Adrenal gland (tissue), 12 donors: Measurements from ENCODE around the gene TSPAN4. TPM values are rescaled to one million over a fixed set of nuclear protein-coding genes. Genes with fewer than 3 reads are reported as not detected.

ENCODE experiments used
- DNase-seq, 7 donors: peaks; one replicate each; pipeline ENCODE4 v3.0.0-alpha.2; 2019 to 2020
- H3K27ac ChIP-seq, 5 donors: fragments of 200-600 bp; sonication (generic) in 4 of 5; 1 replicate in 3 of 5; 2 replicates in 2 of 5; pipeline versions ENCODE4 v1.5.1 to v1.8.0; 2016 to 2020; ENCODE audit warnings: mild to moderate bottlenecking in 1 of 5
- H3K27me3 ChIP-seq: fragments of 200-600 bp; 2 replicates; pipeline ENCODE4 v1.8.0; 2021
- H3K36me3 ChIP-seq, 2 donors: fragments of 200-600 bp; replicated peaks in 1 of 2; 1 replicate in 1 of 2; 2 replicates in 1 of 2; pipeline versions ENCODE4 v1.5.1 to v1.8.0; 2018 to 2022
- H3K4me1 ChIP-seq, 2 donors: fragments of 200-600 bp; replicated peaks in 1 of 2; 1 replicate in 1 of 2; 2 replicates in 1 of 2; pipeline versions ENCODE4 v1.5.1 to v1.8.0; 2018 to 2021
- H3K4me3 ChIP-seq, 4 donors: fragments of 200-600 bp; sonication (generic) in 3 of 4; one replicate each; pipeline ENCODE4 v1.5.1; 2016 to 2018
- H3K9me3 ChIP-seq, 3 donors: fragments of 200-600 bp; sonication (generic) in 1 of 3; replicated peaks in 1 of 3; 1 replicate in 2 of 3; 2 replicates in 1 of 3; pipeline versions ENCODE4 v1.5.1 to v1.8.0; 2016 to 2021
- POLR2A ChIP-seq, 2 donors: fragments of 450-650 bp; IDR thresholded peaks; one replicate each; pipeline ENCODE4 v1.6.1; 2017; ENCODE audit warnings: antibody characterized with exemption in 2 of 2, mild to moderate bottlenecking in 2 of 2, moderate library complexity in 1 of 2
- WGBS, 4 donors: extraction: QIAGEN DNeasy Blood & Tissue Kit in 2 of 4; methylation state at CpG; one replicate each; pipeline versions ENCODE4 v1.1.5 to v1.1.7; 2013 to 2017; 5-methylcytosine and 5-hydroxymethylcytosine counted together
- intact Hi-C, 2 donors: fragments of 100-400 bp; cut with DNase I; formaldehyde crosslinking; loops; one replicate each; pipeline versions ENCODE4 v1.14.1 to v1.15.0; 2022 to 2023
- polyA plus RNA-seq, 3 donors: library from polyadenylated mRNA; stranded (reverse); fragments of 200-250 nt in 2 of 3; fragments of 350-450 nt in 1 of 3; fragmentation: Illumina TruSeq in 1 of 3; extraction: RNeasy Lipid Tissue Mini Kit (QIAGEN cat#74804) in 1 of 3; gene quantifications; one replicate each; pipeline ENCODE4 v1.2.3, GENCODE V29; 2013 to 2014
- total RNA-seq, 9 donors: library from RNA; depleted of rRNA in 4 of 9; stranded (reverse); fragments of >200 nt in 4 of 9; fragments of 120-200 nt in 1 of 9; fragmentation: NEBNext Ultra II Directional in 1 of 9; extraction: Animal tissue kit (Norgen Biotek cat#: 25700) in 1 of 9; gene quantifications; one replicate each; pipeline versions ENCODE4 v1.1.0 to v1.2.4, GENCODE V29; 2013 to 2023
- TF ChIP-seq, protein P1 (sequence below), 6 experiments: fragments of 450-650 bp in 4 of 6; fragments of 200-600 bp in 2 of 6; sonication (generic) in 1 of 6; IDR thresholded peaks; 1 replicate in 5 of 6; 2 replicates in 1 of 6; pipeline versions ENCODE4 v1.5.1 to v1.8.0; 2016 to 2021; ENCODE audit warnings: antibody characterized with exemption in 6 of 6, mild to moderate bottlenecking in 2 of 6, moderate library complexity in 1 of 6
- donor health status: healthy with polysubstance abuse.
- donor health status: Bipolar disorder and iron deficiency.
- donor health status: DM: yes; HTN: yes; CAD: no.
- donor health status: DM: no; HTN: no; CAD: no.
- donor health status: DM: no; HTN: no; CAD: no.
- donor health status: DM: yes; HTN: yes; CAD: no.

TSPAN4 gene
- total and polyA plus RNA-seq, 12 donors: 5.2 to 207 (median 53.5) TPM

DNA sequence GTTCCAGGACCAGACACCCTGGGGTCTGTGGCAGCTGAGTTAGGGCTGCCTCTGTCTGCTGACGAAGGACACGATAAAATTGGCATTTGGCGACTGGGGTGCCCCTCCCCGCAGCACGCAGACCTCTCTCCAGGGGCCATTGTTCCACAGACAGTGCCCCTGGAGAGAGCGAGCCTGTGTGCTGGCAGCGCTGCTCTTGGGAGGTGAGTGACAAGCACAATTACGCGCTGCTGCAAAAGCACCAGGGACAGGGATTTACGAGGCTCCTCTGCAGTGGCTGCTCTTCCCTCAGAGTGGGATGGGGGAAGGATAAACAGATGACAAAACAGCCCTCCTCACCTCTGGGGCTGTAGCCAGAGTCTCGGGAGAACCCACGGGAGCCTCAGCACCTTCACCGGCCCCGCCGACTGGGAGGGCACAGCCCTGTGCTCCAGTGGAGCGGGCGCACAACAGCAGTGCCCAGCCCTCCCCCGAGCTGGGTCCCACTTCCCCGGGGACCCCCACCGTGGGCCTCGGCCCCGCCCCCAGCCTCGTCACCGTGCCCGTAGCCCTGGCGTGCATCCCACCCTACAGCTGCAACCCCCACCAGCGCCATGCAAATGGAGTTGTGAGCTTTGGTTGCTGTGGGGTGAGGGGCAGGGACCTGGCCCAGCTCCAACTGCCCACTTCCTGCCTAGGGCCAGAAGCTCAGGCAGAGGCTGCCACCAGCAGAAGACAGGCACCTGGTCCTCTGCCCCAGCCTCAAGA, 48.3 kb downstream of the TSPAN4 start:
- no peak overlapping the region for H3K4me3 ChIP-seq
- intact Hi-C loops: no loop called here
- no peaks in the 10 kb centered on the region for H3K27me3 ChIP-seq
- H3K36me3 ChIP-seq: no peaks in the 10 kb centered on the region
- H3K9me3 ChIP-seq: no peaks in the 10 kb centered on the region
- no peak for TF ChIP-seq POLR2A (IDR thresholded peaks at IDR 0.05)
- TF ChIP-seq, protein P1, sequence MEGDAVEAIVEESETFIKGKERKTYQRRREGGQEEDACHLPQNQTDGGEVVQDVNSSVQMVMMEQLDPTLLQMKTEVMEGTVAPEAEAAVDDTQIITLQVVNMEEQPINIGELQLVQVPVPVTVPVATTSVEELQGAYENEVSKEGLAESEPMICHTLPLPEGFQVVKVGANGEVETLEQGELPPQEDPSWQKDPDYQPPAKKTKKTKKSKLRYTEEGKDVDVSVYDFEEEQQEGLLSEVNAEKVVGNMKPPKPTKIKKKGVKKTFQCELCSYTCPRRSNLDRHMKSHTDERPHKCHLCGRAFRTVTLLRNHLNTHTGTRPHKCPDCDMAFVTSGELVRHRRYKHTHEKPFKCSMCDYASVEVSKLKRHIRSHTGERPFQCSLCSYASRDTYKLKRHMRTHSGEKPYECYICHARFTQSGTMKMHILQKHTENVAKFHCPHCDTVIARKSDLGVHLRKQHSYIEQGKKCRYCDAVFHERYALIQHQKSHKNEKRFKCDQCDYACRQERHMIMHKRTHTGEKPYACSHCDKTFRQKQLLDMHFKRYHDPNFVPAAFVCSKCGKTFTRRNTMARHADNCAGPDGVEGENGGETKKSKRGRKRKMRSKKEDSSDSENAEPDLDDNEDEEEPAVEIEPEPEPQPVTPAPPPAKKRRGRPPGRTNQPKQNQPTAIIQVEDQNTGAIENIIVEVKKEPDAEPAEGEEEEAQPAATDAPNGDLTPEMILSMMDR (IDR thresholded peaks at IDR 0.05): no peak
- H3K4me1 ChIP-seq: no peaks in the 10 kb centered on the region
- WGBS, 4 donors: 82 to 93% (median 85%) methylated on average over 10 to 27 of the region's 27 CpGs
- no peak for DNase-seq
- H3K27ac ChIP-seq: no peak overlapping the region

DNA sequence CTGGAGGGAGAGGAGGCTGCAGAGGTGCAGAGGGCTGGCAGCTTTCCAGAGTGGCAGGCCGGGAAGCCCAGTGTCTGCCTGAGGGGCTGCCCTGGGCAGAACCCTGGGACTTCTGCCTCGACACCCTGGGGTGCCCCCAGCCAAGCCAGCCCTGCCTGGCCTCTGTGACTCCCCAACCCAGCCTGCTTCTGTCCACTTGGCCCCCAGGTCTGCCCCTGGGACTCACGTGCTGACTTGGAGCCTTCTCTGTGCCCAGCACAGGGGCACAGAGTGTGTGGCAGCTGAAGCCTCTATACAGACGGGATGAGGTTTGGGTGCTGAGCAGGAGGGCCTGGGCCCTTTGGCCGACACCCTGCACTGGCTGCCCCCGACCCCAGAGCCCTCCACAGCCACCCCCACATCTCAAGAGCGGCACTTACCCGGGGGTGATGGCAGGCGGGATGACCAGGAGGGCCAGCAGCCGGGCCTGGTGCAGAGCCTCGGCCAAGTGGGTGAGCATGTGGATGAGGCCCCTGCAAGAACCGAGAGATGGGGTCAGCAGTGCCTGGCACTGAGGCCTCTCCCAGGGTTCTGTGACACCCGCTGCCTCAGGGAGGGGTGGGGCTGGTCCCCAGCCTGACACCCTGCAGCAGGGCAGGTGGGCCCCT, 50.5 kb downstream of the TSPAN4 start:
- H3K4me1 ChIP-seq: no peaks in the 10 kb centered on the region
- TF ChIP-seq POLR2A (IDR thresholded peaks at IDR 0.05): no peak
- TF ChIP-seq, protein P1 (IDR thresholded peaks at IDR 0.05): no peak

DNA sequence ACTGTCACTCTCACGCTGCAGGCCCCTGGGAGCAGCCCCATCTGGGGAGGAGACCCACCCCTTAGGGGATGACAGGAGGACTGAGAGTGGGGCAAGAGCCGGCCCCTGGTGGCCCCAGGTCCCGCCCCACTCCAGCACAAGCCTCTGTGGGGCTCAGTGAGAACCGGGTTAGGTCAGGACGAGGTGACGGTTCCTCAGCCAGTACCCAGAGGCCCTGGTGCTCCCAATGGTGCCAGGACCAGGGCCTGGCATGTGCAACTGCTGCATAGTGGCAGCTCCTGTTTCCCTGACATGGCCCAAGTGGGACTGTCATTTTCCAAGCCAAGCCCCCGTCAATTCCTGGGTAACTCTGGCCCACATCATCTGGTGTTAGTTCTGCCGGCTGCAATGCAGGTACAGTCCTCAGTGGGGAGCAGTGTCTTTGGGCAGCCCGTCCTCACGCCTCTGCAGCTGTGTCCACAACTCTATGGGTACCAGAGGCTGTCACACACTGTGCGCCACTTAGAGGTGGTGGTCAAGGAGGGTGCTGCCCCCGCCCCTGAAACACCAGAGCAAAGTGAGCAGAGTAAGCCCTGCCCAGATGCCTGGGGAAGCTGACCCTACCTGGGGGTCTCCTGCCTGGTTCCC, 52.0 kb downstream of the TSPAN4 start:
- H3K4me1 ChIP-seq: no peaks in the 10 kb centered on the region
- H3K27ac ChIP-seq: no peak overlapping the region
- TF ChIP-seq POLR2A (IDR thresholded peaks at IDR 0.05): no peak
- TF ChIP-seq, protein P1 (IDR thresholded peaks at IDR 0.05): no peak
- no peaks in the 10 kb centered on the region for H3K27me3 ChIP-seq
- H3K36me3 ChIP-seq: peaks cover 0 to 15% of the 10 kb centered on the region in 2 donors
- WGBS, 4 donors: 91 to 95% (median 92%) methylated on average over 4 to 12 of the region's 12 CpGs
- DNase-seq: no peak
- H3K9me3 ChIP-seq: no peaks in the 10 kb centered on the region
- no peak overlapping the region for H3K4me3 ChIP-seq
- intact Hi-C loops: no loop called here

More for the DNA sequence above, 50.5 kb downstream of the TSPAN4 start:
- Histone ChIP-seq H3K4me3 (no peak overlapping the region), H3K27ac (no peak overlapping the region), H3K27me3 (no peaks in the 10 kb centered on the region), H3K36me3 (no peaks in the 10 kb centered on the region), H3K9me3 (no peaks in the 10 kb centered on the region)
- DNase-seq: no peak
- intact Hi-C loops: no loop called here
- 89 to 90% (median 90%) methylated on average over 7 to 13 of the region's 13 CpGs; no CpG with 5 or more reads in 1 of the 4 donors for WGBS, 4 donors
